ENCODE measurements around the gene PEAR1. TPM values are rescaled to one million over a fixed set of nuclear protein-coding genes. Genes with fewer than 3 reads are reported as not detected.
A peak's percentile ranks its signal among the peaks of the same experiment; 100 is the strongest.

PEAR1 gene
- polyA plus RNA-seq, 2 of the 4 experiments (the other 2 are of a cell fraction) = 1.7 to 5.0 TPM

DNA sequence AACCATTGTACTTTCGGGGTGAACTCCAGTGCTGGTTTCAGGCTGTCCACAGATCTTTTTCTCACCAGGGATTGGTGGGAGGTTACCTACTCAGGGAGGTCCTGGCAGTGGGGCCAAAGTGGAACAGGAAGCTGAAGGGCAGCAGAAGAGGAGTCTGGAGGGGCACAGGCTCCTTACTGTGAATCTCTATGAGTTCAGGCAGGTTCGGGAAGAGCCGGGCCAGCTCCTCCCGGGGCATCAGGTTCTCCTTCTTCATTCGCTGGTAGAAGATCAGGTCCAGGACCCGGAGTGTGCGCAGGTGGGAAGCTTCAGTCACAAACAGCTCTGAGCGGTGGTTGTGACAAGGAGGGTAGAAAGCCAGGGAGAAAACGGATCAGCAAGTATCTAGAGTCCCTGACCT is 53.6 kb downstream of the PEAR1 start:
- ATAC-seq = no peak
- ChIA-PET CTCF (interaction anchor here (0.7 to 2.2 kb wide), 8 partner anchors 9 to 258 kb away, joined by 3 to 11 read pairs (median 4); partner anchors contain the start of gene NTRK1), POLR2A (no interaction called here)
- DNase-seq (ENCODE audit: low read depth in 1 of 2, low spot score in 1 of 2) = no peak
- Histone ChIP-seq H3K27ac (no peak overlapping the region), H3K9me3 (no peaks in the 10 kb centered on the region), H3K4me3 (no peak overlapping the region), H3K4me2 (no peak overlapping the region), H3K4me1 (no peaks in the 10 kb centered on the region)
- no peak for TF ChIP-seq HOXA7 (CRISPR knock-in tag; IDR thresholded peaks at IDR 0.05)
- no peak for TF ChIP-seq MAZ (IDR thresholded peaks at IDR 0.05; ENCODE audit: borderline replicate concordance, low read depth, low read length)
- TF ChIP-seq MAX (IDR thresholded peaks at IDR 0.05) = no peak
- TF ChIP-seq NR3C1 (IDR thresholded peaks at IDR 0.05) = no peak
- TF ChIP-seq CHD2 (IDR thresholded peaks at IDR 0.05; ENCODE audit: low read length, partially characterized antibody) = no peak
- TF ChIP-seq MYC (IDR thresholded peaks at IDR 0.05; ENCODE audit: borderline replicate concordance, low read length) = no peak
- TF ChIP-seq RCOR1 (IDR thresholded peaks at IDR 0.05; ENCODE audit: low read depth, low read length) = no peak
- no peak for TF ChIP-seq BCL3 (IDR thresholded peaks at IDR 0.05)
- no peak for TF ChIP-seq EHMT2 (IDR thresholded peaks at IDR 0.05; ENCODE audit: low read depth)
- no peak for TF ChIP-seq GATA3 (IDR thresholded peaks at IDR 0.05; ENCODE audit: borderline replicate concordance)
- no peak for TF ChIP-seq PHF8 (IDR thresholded peaks at IDR 0.05; ENCODE audit: borderline replicate concordance, low read depth)
- TF ChIP-seq KDM5A (IDR thresholded peaks at IDR 0.05) = no peak
- TF ChIP-seq CBX8 (IDR thresholded peaks at IDR 0.05) = no peak
- 93% methylated on average over 9 of the region's 9 CpGs for WGBS (ENCODE audit: missing lambda C conversion rate)
- FAIRE-seq = no peak

DNA sequence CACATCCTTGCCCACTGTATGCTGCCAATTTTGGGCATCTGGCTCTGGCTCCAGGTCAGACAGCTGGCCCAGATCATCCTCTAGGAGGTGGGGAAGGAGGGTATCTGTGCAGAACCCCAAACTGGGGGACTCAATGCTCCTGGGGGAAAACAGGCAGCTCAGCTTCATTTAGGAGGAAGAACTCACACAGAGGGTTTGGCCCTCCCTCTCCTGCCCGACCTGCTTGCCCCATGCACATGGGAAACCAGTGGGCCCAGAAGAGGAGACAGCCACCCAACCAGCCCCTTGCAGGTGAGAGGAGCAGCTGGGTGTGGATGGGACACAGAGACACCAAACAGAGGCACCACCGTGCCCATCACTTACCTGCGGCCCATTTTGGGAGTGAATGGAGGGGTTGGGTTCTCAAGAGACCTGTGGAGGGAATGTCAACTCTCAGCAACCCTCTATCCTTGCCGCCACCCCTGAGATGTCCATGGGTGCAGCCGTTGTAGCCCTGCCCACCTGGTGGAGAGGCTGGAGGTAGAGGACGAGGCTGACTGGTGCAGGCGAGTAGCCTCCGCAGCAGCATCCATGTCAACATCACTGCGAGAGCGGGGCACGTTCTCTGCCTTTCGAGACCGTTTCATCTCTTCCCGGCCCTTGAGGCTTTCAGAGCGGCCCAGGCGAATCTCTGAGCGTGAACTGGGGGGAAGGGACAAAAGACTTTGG is 54.5 kb downstream of the PEAR1 start:
- ChIA-PET POLR2A (no interaction called here), CTCF (interaction anchor here (0.9 to 2.2 kb wide), 9 partner anchors 8 to 26 kb away, joined by 3 to 11 read pairs (median 5); no protein-coding TSS in a partner anchor)

DNA sequence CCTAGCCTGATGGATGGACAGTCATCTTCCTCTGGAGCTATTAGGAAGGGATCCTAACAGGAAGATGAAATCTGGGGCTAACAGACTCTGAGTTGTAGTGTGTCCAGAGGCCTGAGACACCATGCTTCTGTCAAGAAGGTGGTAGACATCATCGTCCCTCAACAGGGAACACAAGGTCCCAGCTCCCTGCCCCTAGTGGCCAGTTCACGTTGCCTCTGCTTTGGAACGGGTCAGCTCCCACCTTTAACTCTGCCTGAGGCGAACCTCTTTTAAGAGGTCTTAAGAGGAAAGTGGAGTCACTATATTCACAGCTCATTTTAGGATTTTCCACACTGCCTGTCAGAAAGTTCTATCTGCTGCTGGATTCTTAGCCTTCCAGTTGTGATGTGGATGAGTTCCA is 55.2 kb downstream of the PEAR1 start:
- CTCF ChIA-PET = interaction anchor here (0.8 to 1.8 kb wide), 9 partner anchors 9 to 152 kb away, joined by 3 to 7 read pairs (median 3); no protein-coding TSS in a partner anchor
- ATAC-seq = peak; percentile 62 to 81; a peak in 3 of 6 replicates
- Histone ChIP-seq H3K9me3 (no peaks in the 10 kb centered on the region), H3K4me2 (no peak overlapping the region), H3K4me3 (no peak overlapping the region), H3K4me1 (no peaks in the 10 kb centered on the region), H3K27ac (no peak overlapping the region)
- no peak for FAIRE-seq
- 72% methylated on average over 4 of the region's 4 CpGs for WGBS (ENCODE audit: missing lambda C conversion rate)
- DNase-seq (ENCODE audit: low read depth in 1 of 2, low spot score in 1 of 2) = peak in 1 of 2 experiments; percentile 25
- POLR2A ChIA-PET = no interaction called here
- TF ChIP-seq, protein P1, sequence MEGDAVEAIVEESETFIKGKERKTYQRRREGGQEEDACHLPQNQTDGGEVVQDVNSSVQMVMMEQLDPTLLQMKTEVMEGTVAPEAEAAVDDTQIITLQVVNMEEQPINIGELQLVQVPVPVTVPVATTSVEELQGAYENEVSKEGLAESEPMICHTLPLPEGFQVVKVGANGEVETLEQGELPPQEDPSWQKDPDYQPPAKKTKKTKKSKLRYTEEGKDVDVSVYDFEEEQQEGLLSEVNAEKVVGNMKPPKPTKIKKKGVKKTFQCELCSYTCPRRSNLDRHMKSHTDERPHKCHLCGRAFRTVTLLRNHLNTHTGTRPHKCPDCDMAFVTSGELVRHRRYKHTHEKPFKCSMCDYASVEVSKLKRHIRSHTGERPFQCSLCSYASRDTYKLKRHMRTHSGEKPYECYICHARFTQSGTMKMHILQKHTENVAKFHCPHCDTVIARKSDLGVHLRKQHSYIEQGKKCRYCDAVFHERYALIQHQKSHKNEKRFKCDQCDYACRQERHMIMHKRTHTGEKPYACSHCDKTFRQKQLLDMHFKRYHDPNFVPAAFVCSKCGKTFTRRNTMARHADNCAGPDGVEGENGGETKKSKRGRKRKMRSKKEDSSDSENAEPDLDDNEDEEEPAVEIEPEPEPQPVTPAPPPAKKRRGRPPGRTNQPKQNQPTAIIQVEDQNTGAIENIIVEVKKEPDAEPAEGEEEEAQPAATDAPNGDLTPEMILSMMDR (IDR thresholded peaks at IDR 0.05) = 0 out of 3 replicates have a peak, but pooled peaks have one; percentile 7
- TF ChIP-seq MAX (IDR thresholded peaks at IDR 0.05) = no peak

More for the DNA sequence above, 54.5 kb downstream of the PEAR1 start:
- Histone ChIP-seq H3K4me1 (no peaks in the 10 kb centered on the region), H3K4me2 (no peak overlapping the region), H3K4me3 (no peak overlapping the region), H3K27ac (no peak overlapping the region), H3K9me3 (no peaks in the 10 kb centered on the region)
- no peak for DNase-seq (ENCODE audit: low read depth in 1 of 2, low spot score in 1 of 2)
- WGBS (ENCODE audit: missing lambda C conversion rate) = 94% methylated on average over 17 of the region's 17 CpGs
- TF ChIP-seq HDAC2 (IDR thresholded peaks at IDR 0.05) (no peak), NFE2L2 (conservative IDR thresholded peaks at IDR 0.05; ENCODE audit: low read length) (no peak), CBX2 (IDR thresholded peaks at IDR 0.05; ENCODE audit: borderline replicate concordance, low read depth) (no peak)
- ATAC-seq = no peak
- no peak for FAIRE-seq

All from A549 (cell line).